ENCODE data around the gene COMMD10. TPM values are rescaled to one million over a fixed set of nuclear protein-coding genes. Genes with fewer than 3 reads are reported as not detected.
"Not testable (repeated sequence)": the region's sequence is repeated elsewhere in the genome, so short reads cannot be mapped to it uniquely, and the experiment has no call there.

The COMMD10 gene
- total and polyA plus RNA-seq, 10 donors: 16.6 to 55.4 (median 42.9) TPM

GRCh38 chr5:116076496-116076895 lies 8.3 kb upstream of the COMMD10 start:
- H3K27ac ChIP-seq: no peak overlapping the region
- intact Hi-C loops (cut with DNase I; ENCODE audit: low total_unique reads): no loop called here
- peaks cover 0 to 20% (median 8%) of the 10 kb centered on the region in 6 donors for H3K4me1 ChIP-seq
- no peak overlapping the region for H3K4me3 ChIP-seq
- H3K36me3 ChIP-seq: peaks cover 0 to 9% (median 0%) of the 10 kb centered on the region in 6 donors
- no peaks in the 10 kb centered on the region for H3K27me3 ChIP-seq (replicated peaks in 1 of 7)
- WGBS, 5 donors: 19 to 48% (median 29%) methylated on average over 1 of the region's 1 CpG
- TF ChIP-seq CTCF (IDR thresholded peaks at IDR 0.05 in 8 of 11, conservative IDR thresholded peaks at IDR 0.05 in 3 of 11) (no peak), POLR2A (IDR thresholded peaks at IDR 0.05) (no peak), POLR2AphosphoS5 (IDR thresholded peaks at IDR 0.05) (no peak)
- no peaks in the 10 kb centered on the region for H3K9me3 ChIP-seq
- DNase-seq: no peak

GRCh38 chr5:116078199-116078598 lies 6.6 kb upstream of the COMMD10 start:
- intact Hi-C loops (cut with DNase I; ENCODE audit: low total_unique reads): no loop called here
- Histone ChIP-seq H3K27ac (no peak overlapping the region), H3K27me3 (replicated peaks in 1 of 7) (no peaks in the 10 kb centered on the region), H3K36me3 (peaks cover 0 to 9% (median 0%) of the 10 kb centered on the region in 6 donors), H3K4me3 (no peak overlapping the region), H3K9me3 (no peaks in the 10 kb centered on the region), H3K4me1 (peaks cover 0 to 25% (median 8%) of the 10 kb centered on the region in 6 donors)
- no peak for DNase-seq
- 85 to 90% (median 90%) methylated on average over 5 of the region's 5 CpGs for WGBS, 5 donors
- no peak for TF ChIP-seq POLR2AphosphoS5 (IDR thresholded peaks at IDR 0.05)
- no peak for TF ChIP-seq POLR2A (IDR thresholded peaks at IDR 0.05)
- TF ChIP-seq CTCF (IDR thresholded peaks at IDR 0.05 in 8 of 11, conservative IDR thresholded peaks at IDR 0.05 in 3 of 11): no peak

GRCh38 chr5:116084287-116084691 lies 536 bp upstream of the COMMD10 start:
- no peaks in the 10 kb centered on the region for H3K9me3 ChIP-seq
- H3K4me1 ChIP-seq: peaks cover 13 to 52% (median 34%) of the 10 kb centered on the region in 6 donors
- peaks cover 0 to 25% (median 4%) of the 10 kb centered on the region in 6 donors for H3K36me3 ChIP-seq
- WGBS, 5 donors: 16 to 24% (median 20%) methylated on average over 11 of the region's 11 CpGs
- peak; percentile 79 for DNase-seq
- peak overlapping the region; percentile 71 to 84 (median 79) for H3K4me3 ChIP-seq
- H3K27me3 ChIP-seq (replicated peaks in 1 of 7): no peaks in the 10 kb centered on the region
- H3K27ac ChIP-seq: peak overlapping the region; percentile 90 to 96 (median 95)
- no peak for TF ChIP-seq POLR2A (IDR thresholded peaks at IDR 0.05)
- no peak for TF ChIP-seq POLR2AphosphoS5 (IDR thresholded peaks at IDR 0.05)
- TF ChIP-seq CTCF (IDR thresholded peaks at IDR 0.05 in 8 of 11, conservative IDR thresholded peaks at IDR 0.05 in 3 of 11): no peak
- intact Hi-C loops (cut with DNase I; ENCODE audit: low total_unique reads): no loop called here

GRCh38 chr5:116086309-116086708 lies 1.5 kb downstream of the COMMD10 start:
- DNase-seq; H3K27me3 ChIP-seq (replicated peaks in 1 of 7); H3K9me3 ChIP-seq; intact Hi-C loops (cut with DNase I; ENCODE audit: low total_unique reads): not testable (repeated sequence)
- peak overlapping the region in 3 of 8 donors; percentile 75 to 84 (median 82) for H3K4me3 ChIP-seq
- peaks cover 0 to 36% (median 10%) of the 10 kb centered on the region in 6 donors for H3K36me3 ChIP-seq
- WGBS, 5 donors: 95 to 98% (median 98%) methylated on average over 11 of the region's 11 CpGs
- H3K4me1 ChIP-seq: peaks cover 13 to 52% (median 34%) of the 10 kb centered on the region in 6 donors
- H3K27ac ChIP-seq: peak overlapping the region in 2 of 8 donors; percentile 96

GRCh38 chr5:116088062-116088461 lies 3.2 kb downstream of the COMMD10 start:
- DNase-seq: no peak
- Histone ChIP-seq H3K4me1 (peaks cover 13 to 49% (median 34%) of the 10 kb centered on the region in 6 donors), H3K27ac (no peak overlapping the region), H3K36me3 (peaks cover 0 to 54% (median 23%) of the 10 kb centered on the region in 6 donors), H3K4me3 (no peak overlapping the region), H3K27me3 (replicated peaks in 1 of 7) (no peaks in the 10 kb centered on the region), H3K9me3 (no peaks in the 10 kb centered on the region)
- TF ChIP-seq POLR2AphosphoS5 (IDR thresholded peaks at IDR 0.05) (no peak), CTCF (IDR thresholded peaks at IDR 0.05 in 8 of 11, conservative IDR thresholded peaks at IDR 0.05 in 3 of 11) (no peak), POLR2A (IDR thresholded peaks at IDR 0.05) (no peak)
- intact Hi-C loops (cut with DNase I; ENCODE audit: low total_unique reads): no loop called here
